Measurements from ENCODE around the gene CRACR2B. TPM values are rescaled to one million over a fixed set of nuclear protein-coding genes. Genes with fewer than 3 reads are reported as not detected.

CRACR2B gene
- total and polyA plus RNA-seq, 10 of the 15 experiments (the other 5 are each of a cell fraction or from before 2014, with no cell fraction given): 0.10 to 33.7 (median 12.7) TPM

- TF ChIP-seq ZBTB11 (CRISPR knock-in tag; IDR thresholded peaks at IDR 0.05): no peak
- no peak for TF ChIP-seq MYB (IDR thresholded peaks at IDR 0.05; ENCODE audit: borderline replicate concordance, low read depth, low read length)
- TF ChIP-seq BRCA1 (IDR thresholded peaks at IDR 0.05; ENCODE audit: low read depth, low read length): no peak
- TF ChIP-seq WRNIP1 (IDR thresholded peaks at IDR 0.05; ENCODE audit: borderline replicate concordance, low read depth, low read length): no peak
- TF ChIP-seq ZNF207 (IDR thresholded peaks at IDR 0.05; ENCODE audit: borderline replicate concordance): no peak
- peak; percentile 46 for TF ChIP-seq RUNX3 (IDR thresholded peaks at IDR 0.05; ENCODE audit: low read length)
- TF ChIP-seq TCF12 (IDR thresholded peaks at IDR 0.05; ENCODE audit: low read depth, low read length): peak; percentile 94
- no peak for TF ChIP-seq ZBTB33 (IDR thresholded peaks at IDR 0.05)
Measured at GRCh38 chr11:788953-789940, 38.5 kb upstream of the CRACR2B start (continued).
